T-helper 1 cell treated with Interleukin-12 subunit alpha and Interleukin-12 subunit beta and Interleukin-4 antibody, amounts not matched to agents 30 ng/mL and 1 ng/mL, for 36 hours (primary cell): ENCODE measurements around the gene FAM110C. TPM values are rescaled to one million over a fixed set of nuclear protein-coding genes. Genes with fewer than 3 reads are reported as not detected.

Experiments used
- intact Hi-C: fragments of 100-400 bp; cut with micrococcal nuclease; formaldehyde crosslinking; loops from one replicate; pipeline ENCODE4 v1.15.1; 2024
- total RNA-seq: library from RNA; stranded (reverse); gene quantifications from 2 replicates; pipeline ENCODE4 v1.2.3, GENCODE V29; 2022

The FAM110C gene
- total RNA-seq, 1 donor from 2014 or later, result 6.6 TPM

DNA sequence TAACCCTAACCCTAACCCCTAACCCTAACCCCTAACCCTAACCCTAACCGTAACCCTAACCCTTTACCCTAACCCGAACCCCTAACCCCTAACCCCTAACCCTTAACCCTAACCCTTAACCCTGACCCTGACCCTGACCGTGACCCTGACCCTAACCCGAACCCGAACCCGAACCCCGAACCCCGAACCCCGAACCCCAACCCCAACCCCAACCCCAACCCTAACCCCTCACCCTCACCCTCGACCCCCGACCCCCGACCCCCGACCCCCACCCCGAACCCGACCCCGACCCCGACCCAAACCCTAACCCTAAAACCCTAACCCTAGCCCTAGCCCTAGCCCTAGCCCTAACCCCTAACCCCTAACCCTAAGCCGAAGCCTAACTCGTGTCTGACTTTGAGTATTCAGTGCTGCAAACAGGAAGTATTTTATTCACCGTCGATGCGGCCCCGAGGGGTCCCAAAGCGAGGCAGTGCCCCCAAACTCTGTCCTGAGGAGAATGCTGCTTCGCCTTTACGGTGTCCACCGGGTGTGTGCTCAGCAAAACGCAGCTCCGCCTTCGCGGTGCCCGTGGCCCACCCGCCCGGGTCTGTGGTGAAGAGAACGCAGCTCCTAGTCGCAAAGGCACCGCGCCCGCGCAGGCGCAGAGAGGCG is 36.0 kb downstream of the FAM110C start:
- intact Hi-C loops, result no loop called here

Other genes starting within 250 kb of the FAM110C start
- 11.6 and 12.9 TPM in 2 replicates for gene SH3YL1, start 217.5 kb upstream of the FAM110C start, total RNA-seq
- 85.5 and 94.8 TPM in 2 replicates for gene ACP1, start 218.4 kb upstream of the FAM110C start, total RNA-seq
- 0.68 and 1.1 TPM in 2 replicates for gene ALKAL2, start 241.6 kb upstream of the FAM110C start, total RNA-seq